Measurements from ENCODE around the gene SETD3.

Gene SETD3

DNA sequence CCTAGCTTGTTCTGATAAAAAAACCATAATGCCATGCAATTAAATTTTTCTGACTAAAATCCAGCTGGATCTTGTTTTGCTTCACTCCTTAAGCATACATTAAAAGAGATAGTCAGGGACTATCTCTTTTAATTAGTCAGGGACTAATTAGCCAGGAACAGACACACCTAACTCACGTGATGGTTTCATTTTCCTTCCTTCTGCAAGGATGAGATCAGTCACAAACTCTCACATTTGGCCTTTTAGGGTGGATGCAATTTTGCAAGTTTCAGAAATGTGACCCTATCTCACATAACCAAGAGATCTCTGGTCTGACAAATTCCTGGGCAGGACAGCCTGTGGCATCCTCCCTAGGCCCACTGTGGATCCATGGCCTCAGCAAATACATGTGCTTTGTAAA, 62.4 kb downstream of the SETD3 start:
- no peak for DNase-seq

DNA sequence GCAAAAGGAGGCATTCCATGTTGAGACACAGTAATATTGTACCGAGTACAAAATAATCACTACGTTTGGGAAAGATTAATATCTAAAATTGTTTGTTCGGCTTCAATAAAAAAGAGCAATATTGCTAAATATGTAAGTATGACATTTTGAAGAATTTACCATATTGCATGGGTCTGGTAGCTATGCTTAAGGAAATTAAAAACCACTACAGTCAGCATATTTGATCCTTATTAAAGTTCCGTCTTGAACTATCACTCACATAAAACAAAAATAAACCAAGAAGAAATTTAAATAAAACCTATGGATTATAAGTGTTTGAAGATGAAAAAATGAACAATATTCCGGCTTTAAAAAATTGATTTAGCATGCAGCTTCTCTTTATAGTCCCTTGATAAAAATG, 63.8 kb downstream of the SETD3 start:
- no peak for DNase-seq

DNA sequence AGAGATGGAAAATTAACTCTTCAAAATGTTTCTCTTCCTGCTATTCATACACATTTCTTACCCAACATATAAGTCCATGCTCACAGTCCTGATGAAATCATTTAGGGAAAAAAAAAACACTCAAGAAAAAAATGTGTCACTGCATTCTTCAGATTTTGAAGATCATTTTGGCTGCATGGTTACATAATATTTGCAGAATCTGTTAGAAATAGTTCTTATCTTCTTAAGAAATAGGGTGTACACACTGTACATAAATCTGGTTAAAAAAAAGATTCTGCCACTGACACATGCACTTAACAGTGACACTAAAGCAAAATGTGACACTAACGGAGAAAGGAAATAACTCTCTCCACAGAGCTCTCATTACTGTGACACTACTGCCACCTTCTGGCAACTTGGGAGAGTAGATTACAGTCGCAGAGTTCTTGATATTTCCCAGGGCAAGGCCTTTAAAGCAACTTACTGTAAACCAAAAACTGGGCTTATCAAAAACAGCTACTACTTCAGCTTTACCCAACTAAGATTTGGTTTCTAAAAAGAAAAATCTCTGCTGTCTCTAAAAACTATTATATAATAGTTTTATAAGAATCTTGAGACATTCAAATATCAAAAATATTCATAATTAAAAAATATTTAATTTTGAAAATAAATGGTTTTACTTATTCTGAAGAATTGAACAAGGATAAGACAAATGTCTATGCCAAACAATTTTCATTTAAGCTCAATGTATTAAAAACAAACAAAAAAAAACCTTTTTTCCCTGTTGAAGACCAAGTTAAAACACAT, 65.0 kb downstream of the SETD3 start:
- peak; percentile 4 for DNase-seq

DNA sequence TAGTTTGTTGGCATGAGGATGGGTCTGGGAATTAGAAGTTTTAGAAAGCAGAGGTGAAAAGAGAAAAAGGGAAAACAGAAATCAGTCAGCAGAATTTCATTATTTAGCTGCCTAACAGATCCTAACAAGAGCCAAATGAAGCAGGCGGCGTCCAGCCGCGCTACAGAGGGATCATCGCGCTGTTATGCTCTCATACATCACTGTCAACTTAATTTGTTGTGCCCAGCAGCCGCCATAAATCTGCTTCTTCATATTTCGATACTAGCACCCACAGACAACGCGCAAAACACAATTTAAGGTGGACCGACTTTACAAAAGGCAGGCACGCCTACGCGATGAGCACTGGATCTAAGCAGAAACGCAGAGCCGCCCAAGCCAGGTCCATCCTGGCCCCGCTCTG, 66.7 kb downstream of the SETD3 start:
- no peak for DNase-seq

DNA sequence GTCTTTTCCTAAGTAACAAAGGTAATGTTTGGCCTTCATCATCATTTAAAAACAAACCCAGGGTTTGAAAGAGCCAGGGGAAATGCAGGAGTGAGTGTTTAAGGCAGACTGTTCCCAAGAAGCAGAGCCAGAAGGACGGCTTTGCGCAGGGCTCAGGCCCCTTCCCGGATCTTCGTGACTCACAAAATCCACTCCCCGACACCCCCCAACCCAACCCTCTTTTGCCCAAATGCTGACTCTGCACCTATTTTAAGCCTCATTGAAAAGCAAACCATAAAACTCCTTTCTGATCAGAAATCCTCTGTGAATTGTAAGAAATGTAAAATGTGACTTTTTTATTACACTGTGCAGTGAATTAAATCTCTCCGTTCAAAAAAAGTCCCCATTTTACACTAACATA, 67.5 kb downstream of the SETD3 start:
- no peak for DNase-seq

DNA sequence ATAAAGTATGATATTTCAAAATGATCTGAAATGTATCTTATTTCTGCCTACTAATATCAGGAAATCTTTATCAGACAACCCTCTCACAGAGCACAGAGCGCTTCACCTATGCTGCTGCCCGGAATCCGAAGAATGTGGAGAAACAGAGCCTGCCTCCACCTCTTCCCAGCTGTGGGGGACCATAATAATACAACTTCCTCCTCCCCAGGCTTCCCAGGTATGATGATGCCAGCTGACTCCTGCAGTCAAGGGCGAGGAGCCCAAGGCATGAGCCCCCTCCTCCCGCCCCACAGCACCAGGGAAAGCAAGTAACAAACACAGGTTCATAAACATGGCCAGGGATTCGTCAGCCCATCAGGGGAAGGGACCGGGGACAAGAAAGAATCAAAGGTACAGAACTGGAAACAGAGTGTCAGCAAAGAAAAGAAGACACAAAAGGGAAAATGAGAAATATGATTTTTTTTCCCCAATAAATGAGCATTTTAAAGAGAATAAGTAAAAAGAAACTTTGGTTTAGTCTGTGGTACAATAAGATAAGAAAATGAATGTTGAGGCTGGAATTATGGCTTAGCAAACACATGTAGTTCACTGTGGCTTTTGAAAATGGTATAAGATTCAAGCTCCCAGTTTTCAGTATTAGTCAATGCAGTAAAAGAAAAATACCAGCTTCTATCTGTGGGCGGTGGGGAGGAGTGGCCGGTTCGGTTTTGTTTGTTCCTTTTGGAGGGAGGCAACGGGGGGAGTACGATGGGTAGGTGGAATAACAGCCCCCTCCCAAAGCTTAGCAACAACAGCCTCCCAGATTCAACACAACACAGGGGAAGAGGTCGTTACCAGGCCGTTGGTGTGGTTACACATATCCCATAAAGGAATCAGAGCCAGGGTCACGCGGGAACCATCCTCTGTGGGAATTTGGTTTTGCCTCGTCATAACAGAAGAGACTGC, 68.3 kb downstream of the SETD3 start:
- no peak for DNase-seq

DNA sequence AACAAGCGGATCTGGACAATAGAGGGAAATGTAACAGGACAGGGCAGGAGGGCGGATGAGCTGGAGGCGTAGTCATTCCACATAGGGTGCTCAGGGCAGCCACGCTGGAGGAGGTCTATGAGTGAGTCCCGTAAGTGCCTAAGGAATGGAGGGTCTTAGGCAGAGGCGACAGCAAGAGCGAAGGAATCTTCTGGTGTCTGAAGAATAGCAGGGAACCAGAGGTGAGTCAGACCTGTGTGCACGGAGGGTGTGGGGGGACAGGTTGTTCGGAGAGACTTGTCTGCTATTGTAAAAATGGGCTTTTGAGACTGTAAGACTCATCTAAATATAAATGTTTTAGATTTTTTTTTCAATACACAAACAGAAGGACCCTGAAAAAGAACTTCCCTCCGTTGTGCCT, 70.6 kb downstream of the SETD3 start:
- no peak for DNase-seq

DNA sequence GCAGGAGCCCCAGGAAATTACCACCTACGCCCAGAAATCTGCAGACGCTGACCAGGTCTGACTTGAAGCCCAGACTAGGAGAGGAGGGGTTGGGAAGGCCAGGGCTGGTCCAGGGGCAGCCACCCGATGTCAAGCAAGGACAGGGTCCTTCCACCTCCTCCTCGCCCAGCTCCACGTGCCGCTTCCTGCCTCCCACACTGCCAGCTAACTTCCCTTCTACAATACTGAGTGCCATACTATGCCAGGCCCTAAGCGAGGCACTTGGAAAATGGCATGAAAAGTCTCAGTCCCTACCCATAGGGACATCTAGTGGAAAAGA, 71.7 kb downstream of the SETD3 start:
- no peak for DNase-seq

DNA sequence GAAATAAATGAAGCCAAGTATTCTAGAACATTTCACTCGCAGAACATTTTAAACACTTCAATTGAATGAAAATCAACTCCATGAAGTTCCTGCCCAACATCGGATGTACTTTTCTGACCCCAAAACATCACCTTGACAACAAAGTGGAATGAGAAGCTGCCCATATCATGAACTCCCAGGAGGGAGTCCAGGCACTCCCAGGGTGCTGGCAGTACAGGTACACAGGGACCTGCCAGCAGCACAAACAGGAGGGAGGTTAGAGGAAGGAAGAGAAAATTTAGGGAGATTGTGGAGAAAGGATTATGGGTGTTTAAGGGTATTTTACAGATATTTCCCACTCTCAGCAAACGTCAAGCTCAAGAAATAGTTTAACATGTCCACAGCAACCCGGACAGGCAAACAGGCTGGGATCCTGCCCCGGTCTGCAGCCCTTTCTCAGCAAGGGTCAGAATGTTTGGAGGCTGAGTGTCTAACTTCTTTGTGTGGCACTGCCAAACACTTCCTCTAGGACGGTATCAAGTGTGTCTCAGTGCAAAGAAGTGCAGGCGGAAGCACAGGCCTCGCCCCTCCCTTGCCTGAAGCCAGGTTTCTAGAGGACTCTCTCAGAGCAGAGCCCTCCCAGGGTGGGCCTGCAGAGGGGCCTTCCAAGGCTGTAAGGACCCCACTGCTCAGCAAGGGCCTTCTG, 72.2 kb downstream of the SETD3 start:
- DNase-seq: no peak

DNA sequence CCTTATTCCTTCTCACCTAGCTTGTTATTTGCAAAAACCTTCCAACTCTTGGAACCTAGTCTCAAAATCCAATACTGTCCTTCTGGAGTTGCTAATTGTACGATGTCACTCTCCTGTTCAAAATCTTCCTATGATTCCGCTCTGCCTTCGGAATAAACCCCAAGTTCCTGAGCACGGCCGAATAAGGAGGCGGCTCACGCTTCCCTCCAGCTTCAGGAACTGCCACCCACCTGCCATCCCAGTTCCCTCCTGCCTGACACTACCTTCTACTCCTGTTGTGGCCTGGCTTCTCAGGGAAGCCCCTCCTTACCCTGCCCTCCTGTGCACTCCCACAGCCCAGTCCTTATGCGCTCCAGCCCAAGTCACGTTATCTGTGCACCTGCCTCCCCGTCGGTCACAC, 73.2 kb downstream of the SETD3 start:
- no peak for DNase-seq

DNA sequence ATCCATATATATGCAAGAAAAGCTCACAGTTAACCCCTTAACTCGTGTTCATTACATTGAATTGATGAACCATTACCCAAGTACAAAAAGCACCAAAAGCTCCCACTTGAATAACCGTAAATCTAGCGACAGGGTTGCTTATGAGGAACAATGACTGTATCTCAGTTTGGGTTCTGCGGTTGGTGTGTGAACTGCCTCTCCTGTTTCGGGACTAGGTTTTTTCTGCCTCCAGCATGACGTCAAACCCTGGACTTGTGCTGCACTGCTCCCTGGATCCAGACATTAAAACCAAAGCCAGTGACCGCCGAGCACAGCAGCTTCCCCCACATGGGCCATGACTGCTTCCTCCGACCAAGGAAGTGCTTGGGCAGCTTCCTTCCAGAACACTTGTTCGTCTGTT, 77.7 kb downstream of the SETD3 start:
- no peak for DNase-seq

DNA sequence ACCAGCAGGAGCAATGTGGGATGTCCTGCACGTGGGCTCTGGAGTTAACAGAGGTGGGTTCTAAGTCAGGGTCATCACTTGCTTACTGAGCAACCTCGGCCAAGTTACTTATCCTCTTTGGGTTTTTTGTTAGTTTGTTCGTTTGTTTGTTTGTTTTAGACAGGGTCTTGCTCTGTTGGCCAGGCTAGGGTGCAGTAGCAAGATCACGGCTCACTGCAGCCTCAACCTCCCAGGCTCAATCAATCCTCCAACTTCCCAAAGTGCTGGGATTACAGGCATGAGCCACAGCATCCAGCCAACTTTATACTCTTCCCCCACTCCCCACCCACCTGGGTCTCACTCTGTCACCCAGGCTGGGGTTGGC, 78.4 kb downstream of the SETD3 start:
- no peak for DNase-seq

DNA sequence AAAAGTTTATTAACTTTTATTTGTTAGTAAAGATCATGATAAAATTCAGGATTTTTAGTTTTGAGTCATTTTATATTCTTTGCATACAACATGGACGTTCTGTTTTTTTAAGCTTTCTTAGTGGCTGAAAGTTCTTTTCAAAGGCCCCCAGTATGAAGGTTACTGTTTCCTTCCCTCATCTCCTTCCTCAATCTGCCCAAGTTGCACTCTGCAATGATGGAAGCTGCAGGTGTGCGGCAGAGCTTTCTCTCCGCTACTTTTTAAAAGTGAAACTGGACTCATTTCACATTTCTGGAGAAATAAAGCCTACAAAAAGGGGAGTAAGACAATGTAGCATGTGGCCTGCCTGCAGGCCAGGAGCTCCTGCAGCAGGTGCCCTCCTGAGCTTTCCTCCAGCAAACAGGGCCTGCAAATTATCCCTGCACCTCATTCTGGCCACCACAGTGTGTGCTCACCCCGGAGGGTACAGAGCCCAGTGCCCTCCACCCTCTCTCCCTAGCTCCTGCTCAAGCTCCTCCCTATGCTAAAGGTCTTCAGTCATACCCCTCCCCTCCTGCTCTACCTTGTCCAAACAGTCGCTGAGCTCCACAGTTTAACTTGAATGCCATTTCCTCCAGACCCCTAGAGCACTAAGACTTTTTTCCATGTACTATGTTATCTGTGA, 78.9 kb downstream of the SETD3 start:
- no peak for DNase-seq

DNA sequence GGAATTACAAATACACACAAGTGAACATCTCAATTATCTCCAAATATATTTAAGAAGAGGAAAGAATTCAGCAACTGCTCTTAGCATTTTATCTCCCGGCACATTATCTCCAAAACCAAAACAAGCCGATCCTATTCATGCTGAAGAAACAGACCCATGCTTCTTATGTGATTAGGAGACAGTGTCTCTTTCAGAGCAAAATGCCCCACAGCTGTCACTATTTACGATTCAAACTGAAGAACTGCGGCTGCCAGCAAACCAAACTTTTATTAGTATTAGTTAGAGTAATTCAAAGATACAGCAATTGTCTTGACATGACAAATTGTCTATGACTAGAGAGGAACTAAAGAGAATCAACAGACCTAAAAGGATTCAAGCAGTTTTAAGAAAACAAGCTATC, 79.4 kb downstream of the SETD3 start:
- no peak for DNase-seq

DNA sequence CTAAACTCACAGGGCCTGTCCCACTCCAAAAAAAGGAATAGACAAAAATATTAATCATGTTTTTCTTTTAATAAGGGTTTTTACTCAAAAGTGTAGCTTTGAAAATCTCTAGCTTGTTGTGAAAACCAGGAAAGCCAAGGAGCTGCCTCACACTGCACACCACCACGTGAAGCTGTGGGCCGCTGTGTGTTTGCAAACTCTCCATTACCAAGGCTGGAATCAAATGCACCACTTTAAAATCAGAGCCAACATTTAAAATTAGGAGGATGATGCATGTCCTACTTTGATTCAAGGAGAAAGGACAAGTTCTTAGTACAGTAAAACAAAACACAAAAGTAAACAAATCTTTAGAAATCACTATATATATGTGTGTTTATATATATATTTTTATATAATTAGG, 83.0 kb downstream of the SETD3 start:
- DNase-seq: no peak

DNA sequence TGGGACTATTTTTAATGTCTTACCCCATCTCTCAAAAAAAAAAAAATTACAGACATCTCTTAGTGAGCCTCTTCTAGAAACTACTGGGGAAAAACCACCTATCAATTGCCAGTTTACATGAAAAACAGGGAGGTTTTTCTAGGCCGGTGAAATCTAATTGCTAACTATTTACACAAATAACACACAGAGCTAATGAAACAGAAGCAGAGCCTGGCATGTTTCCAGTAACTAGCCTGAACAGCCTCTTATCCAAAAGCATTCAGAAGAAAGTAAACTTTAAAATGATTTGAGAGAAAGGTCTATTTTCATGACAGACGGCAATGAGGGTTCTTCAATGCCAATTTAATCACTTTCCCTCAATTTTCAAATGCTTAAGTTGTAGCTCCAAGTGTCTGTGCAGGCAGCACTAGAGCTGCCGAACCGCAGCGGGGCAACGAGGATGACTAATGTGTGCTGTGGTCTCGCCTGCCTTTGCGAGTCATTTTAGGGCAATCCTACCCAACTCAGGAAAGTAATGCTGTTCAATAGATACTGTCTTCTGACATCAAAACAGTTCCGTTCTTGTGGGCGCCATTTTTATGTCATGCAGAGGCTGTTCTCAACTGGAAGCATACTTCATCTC, 84.6 kb downstream of the SETD3 start:
- peak; percentile 24 for DNase-seq

DNA sequence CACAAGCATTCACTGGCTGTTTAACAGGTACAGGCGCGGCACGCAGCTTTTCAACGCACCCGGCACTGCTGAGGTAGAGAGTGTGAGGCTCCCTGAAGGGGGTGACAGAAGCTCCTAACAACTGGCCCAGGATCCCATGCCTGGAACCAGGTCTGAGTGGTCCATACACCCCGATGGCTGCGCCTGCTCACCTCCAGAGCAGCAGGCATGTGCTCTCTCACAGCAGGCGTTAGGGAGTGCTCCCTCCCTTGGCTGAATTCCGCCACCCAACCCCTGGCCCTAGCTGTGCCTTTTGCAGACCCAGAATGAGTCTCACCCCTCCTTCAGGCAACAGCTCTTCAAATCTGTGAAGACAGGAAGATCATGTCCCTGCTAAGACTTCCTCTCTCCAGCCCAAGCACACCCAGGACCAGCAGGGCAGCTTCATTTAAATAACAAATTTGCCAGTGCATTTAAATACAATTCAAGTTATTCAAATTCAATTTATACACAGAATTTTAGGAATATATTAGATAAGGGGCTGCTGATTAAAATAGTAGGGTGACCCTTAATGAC, 86.0 kb downstream of the SETD3 start:
- no peak for DNase-seq

DNA sequence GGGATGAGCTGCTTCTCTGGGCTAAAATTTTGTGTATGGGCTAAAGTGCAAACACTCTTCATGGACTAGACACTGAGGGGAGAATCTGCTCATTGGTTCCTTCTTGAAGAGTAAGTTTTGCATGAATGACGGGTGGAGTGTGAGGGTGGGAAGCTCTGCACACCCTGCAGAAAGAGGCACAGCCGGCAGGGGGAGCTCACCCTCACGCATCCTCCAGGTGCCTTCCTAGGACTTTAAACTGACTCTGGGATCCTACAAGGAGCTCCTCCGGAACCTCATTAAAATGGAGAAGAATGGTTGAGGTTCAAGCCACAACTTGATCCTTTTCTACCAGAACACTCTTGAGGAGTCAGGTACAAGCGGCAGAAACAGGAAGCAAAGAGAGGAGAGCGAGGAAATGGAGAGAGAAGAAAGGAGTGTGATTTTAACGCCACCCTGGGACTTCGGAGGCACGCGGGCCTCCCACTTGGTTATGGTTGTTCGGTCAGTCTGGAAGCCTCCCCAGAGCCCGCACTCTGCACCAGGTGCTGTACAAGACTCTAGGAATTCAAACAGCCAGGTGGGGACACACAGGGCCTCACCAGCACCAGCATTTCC, 87.5 kb downstream of the SETD3 start:
- no peak for DNase-seq

DNA sequence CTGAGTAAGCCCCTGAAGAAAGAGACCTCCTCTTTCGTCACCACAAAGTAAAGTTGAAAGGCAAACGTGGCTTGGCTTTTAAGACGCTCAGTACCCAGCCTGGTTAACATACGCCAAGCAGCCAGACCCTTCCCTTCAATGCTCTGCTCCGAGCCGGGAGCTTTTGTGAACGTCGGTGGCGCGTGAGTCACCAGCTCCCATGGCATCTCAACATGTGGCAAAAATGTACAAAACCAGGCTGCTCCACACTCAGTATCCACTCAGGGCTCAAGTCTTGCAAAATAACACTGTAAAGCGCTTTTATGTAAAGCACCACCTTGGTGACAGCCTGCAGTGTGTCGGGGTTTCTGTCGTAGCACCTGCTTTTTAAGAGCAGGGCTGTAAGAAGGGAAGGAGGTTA, 89.0 kb downstream of the SETD3 start:
- no peak for DNase-seq

DNA sequence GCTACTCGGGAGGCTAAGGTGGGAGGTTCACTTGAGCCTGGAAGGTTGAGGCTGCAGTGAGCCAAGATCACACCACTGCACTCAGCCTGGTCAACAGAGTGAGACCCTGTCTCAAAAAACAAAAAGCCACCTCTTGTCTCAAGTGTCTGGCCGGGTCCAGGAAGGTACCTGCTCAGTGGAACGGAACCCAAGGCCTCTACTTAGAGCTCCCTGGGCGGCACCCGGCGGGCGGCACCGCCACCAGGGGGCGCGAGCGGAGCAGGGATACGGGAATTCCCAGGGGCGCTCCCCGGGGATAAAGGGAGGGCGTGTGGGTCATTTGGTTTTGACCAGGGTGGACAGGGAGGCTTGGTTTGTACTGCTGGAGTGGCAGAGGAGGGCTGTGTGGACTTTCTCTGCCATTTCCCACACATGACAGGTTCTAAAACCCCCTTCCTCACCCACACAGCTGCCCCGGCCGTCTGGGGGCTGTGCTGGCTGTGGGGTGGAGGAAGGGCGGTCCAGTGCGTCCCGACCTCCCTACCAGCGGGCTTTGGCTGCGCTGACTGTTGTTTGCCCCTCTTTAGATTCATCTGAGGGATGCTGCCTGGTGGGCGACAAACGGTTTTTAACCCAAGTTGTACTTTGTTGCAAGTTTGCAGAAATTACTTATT, 91.4 kb downstream of the SETD3 start:
- no peak for DNase-seq

DNA sequence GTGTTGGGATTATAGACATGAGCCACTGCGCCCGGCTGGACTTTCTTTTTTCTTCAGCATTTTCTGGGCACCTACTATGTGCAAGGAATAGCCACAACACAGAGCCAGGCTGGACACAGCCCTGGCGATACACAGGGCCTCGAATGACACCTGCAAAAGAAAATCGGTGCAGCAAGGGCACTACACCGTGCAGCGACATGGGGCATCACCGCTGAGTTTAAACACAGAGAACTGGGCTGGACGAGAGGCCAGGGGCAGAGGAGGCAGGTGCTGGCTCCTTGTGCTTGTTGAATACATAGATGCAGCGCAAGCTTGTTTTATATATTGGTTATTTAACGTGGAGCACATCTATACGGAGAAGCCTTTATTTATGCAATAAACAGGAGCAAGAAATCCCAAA, 92.4 kb downstream of the SETD3 start:
- DNase-seq: no peak

DNA sequence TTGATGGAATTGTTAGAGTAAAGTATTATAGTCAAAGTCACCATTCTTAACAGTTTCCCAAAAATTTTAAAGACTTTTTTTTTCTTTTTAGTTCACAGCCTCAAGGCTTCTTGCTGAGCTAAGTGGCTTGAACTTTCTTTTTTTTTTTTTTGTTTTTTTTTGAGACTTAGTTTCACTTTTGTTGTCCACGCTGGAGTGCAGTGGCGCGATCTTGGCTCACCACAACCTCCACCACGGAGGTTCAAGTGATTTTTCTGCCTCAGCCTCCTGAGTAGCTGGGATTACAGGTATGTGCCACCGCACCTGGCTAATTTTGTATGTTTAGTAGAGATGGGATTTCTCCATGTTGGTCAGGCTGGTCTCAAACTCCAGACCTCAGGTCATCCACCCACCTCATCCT, 92.8 kb downstream of the SETD3 start:
- DNase-seq: no peak
